Astrocyte of the spinal cord (primary cell): ENCODE results near the gene FAF1.
"Not testable (repeated sequence)": the region's sequence is repeated elsewhere in the genome, so short reads cannot be mapped to it uniquely, and the experiment has no call there.

ENCODE experiments used
- DNase-seq: peaks from one replicate; pipeline ENCODE4 v3.0.0; 2011; ENCODE audit warnings: low read depth, low spot score
- H3K4me3 ChIP-seq: 2 replicates; pipeline ENCODE4 v1.5.1; 2011; ENCODE audit warnings: low read depth, mild to moderate bottlenecking, low read length, moderate library complexity
- in situ Hi-C: cut with HindIII; loops from 2 replicates; pipeline ENCODE4 v1.10.0; 2017; ENCODE audit warnings: low sequenced_read_pairs
- TF ChIP-seq, protein P1 (sequence below): IDR thresholded peaks from 2 replicates; pipeline ENCODE4 v1.5.1; 2012; ENCODE audit warnings: low read depth, mild to moderate bottlenecking, low read length, inconsistent platforms

Gene FAF1

GRCh38 chr1:50775740-50776139 lies 184.3 kb downstream of the FAF1 start:
- no peak for DNase-seq
- in situ Hi-C loops, result no loop called here
- TF ChIP-seq, protein P1, sequence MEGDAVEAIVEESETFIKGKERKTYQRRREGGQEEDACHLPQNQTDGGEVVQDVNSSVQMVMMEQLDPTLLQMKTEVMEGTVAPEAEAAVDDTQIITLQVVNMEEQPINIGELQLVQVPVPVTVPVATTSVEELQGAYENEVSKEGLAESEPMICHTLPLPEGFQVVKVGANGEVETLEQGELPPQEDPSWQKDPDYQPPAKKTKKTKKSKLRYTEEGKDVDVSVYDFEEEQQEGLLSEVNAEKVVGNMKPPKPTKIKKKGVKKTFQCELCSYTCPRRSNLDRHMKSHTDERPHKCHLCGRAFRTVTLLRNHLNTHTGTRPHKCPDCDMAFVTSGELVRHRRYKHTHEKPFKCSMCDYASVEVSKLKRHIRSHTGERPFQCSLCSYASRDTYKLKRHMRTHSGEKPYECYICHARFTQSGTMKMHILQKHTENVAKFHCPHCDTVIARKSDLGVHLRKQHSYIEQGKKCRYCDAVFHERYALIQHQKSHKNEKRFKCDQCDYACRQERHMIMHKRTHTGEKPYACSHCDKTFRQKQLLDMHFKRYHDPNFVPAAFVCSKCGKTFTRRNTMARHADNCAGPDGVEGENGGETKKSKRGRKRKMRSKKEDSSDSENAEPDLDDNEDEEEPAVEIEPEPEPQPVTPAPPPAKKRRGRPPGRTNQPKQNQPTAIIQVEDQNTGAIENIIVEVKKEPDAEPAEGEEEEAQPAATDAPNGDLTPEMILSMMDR, result no peak
- H3K4me3 ChIP-seq, result no peak overlapping the region

DNA sequence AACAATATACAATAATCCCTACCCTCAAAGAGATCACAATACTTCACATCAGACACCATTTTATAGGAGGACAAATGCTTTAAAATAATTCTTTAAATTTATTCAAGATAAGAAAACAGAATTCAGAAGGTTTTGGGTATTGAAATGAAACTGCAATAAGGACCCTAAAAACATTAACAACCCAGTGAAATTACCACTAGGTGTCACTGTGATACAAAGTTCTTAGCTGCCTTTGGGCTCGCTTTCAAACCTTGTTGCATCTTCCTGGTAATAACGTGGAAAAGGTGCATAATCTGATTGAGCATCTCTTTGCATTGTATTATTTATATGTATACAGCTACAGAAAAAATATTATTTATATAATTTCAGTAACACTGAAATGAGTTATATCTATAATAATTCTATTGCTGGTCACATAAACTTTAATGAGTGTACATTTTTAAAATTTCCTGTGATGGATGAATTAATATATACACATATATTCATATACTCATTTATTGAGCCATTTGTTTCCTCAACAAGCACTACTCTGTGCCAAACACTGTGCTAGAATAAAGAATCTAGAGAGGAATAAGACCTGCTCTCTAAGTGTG lies 185.2 kb downstream of the FAF1 start:
- no peak overlapping the region for H3K4me3 ChIP-seq
- in situ Hi-C loops, result no loop called here
- peak; percentile 72 for DNase-seq
- TF ChIP-seq, protein P1, result peak; percentile 68

- TF ChIP-seq, protein P1, result no peak
- in situ Hi-C loops, result no loop called here
- no peak for DNase-seq
- no peak overlapping the region for H3K4me3 ChIP-seq
Measured at GRCh38 chr1:50766688-50767087, 193.4 kb downstream of the FAF1 start.

DNA sequence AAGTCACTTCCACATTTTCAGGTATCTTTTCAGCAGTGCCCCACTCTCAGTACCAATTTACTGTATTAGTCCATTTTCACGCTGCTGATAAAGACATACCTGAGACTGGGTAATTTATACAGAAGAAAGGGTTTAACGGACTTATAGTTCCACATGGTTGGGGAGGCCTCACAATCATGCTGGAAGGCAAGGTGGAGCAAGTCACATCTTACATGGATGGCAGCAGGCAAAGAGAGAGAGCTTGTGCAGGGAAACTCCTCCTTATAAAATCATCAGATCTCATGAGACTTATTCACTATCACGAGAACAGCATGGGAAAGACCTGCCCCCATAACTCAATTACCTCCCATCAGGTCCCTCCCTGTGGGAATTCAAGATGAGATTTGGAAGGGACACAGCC lies 203.5 kb downstream of the FAF1 start:
- in situ Hi-C loops, H3K4me3 ChIP-seq, DNase-seq: not testable (repeated sequence)

- in situ Hi-C loops, H3K4me3 ChIP-seq, DNase-seq: not testable (repeated sequence)
Measured at GRCh38 chr1:50754764-50755163, 205.3 kb downstream of the FAF1 start.

- no peak overlapping the region for H3K4me3 ChIP-seq
- in situ Hi-C loops, result no loop called here
- peak; percentile 45 for DNase-seq
- TF ChIP-seq, protein P1, result peak; percentile 61
Measured at GRCh38 chr1:50750021-50750619, 209.9 kb downstream of the FAF1 start.

GRCh38 chr1:50747394-50747793 lies 212.7 kb downstream of the FAF1 start:
- no peak for DNase-seq
- in situ Hi-C loops, result no loop called here
- TF ChIP-seq, protein P1, result no peak
- H3K4me3 ChIP-seq, result no peak overlapping the region

DNA sequence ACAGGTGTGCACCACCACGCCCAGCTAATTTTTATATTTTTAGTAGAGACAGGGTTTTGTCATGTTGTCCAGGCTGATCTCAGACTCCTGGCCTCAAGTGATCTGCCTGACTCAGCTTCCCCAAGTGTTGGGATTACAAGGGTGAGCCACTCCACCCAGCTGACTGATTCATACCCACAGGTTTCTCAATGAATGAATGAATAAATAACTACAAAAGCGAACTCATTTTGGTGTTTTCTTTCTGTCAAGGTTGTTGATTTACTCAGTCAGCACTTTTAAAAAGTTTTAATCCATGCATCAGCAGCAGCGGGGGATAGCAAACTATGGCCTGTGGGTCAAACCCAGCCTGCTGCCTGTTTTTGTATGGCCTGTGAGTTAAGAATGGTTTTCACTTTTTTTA lies 217.5 kb downstream of the FAF1 start:
- DNase-seq, result no peak
- TF ChIP-seq, protein P1, result no peak
- in situ Hi-C loops, result no loop called here
- no peak overlapping the region for H3K4me3 ChIP-seq
